Activated CD8-positive, alpha-beta memory T cell treated with anti-CD3 and anti-CD28 coated beads, Interleukin-2, amount 50 U/mL, for 48 hours (primary cell): ENCODE results near the gene SYNE2.
"Not testable (repeated sequence)": the region's sequence is repeated elsewhere in the genome, so short reads cannot be mapped to it uniquely, and the experiment has no call there.

Experiments
- DNase-seq: peaks from one replicate; pipeline ENCODE4 v3.0.0-alpha.2; 2020

Gene SYNE2

GRCh38 chr14:63966407-63966806 lies 113.6 kb downstream of the SYNE2 start:
- DNase-seq, result no peak

- no peak for DNase-seq
Observed at GRCh38 chr14:63972323-63972932, 119.6 kb downstream of the SYNE2 start.

GRCh38 chr14:63974176-63974575 lies 121.4 kb downstream of the SYNE2 start:
- no peak for DNase-seq

- no peak for DNase-seq
Observed at GRCh38 chr14:63981569-63981968, 128.8 kb downstream of the SYNE2 start.

- DNase-seq, result no peak
Observed at GRCh38 chr14:63982156-63982555, 129.4 kb downstream of the SYNE2 start.

GRCh38 chr14:63982629-63983028 lies 129.8 kb downstream of the SYNE2 start:
- DNase-seq, result no peak

GRCh38 chr14:63986789-63987533 lies 134.2 kb downstream of the SYNE2 start:
- no peak for DNase-seq

GRCh38 chr14:63988579-63988978 lies 135.8 kb downstream of the SYNE2 start:
- DNase-seq, result no peak

- DNase-seq, result no peak
Observed at GRCh38 chr14:63991833-63992232, 139.0 kb downstream of the SYNE2 start.

- no peak for DNase-seq
Observed at GRCh38 chr14:63992858-63993257, 140.1 kb downstream of the SYNE2 start.

GRCh38 chr14:63993992-63994391 lies 141.2 kb downstream of the SYNE2 start:
- no peak for DNase-seq

GRCh38 chr14:63995285-63995684 lies 142.5 kb downstream of the SYNE2 start:
- DNase-seq, result no peak

- DNase-seq, result no peak
Observed at GRCh38 chr14:63996016-63996415, 143.2 kb downstream of the SYNE2 start.

- no peak for DNase-seq
Observed at GRCh38 chr14:63996625-63997220, 143.9 kb downstream of the SYNE2 start.

GRCh38 chr14:64000749-64001148 lies 147.9 kb downstream of the SYNE2 start:
- no peak for DNase-seq

- DNase-seq, result no peak
Observed at GRCh38 chr14:64005822-64006221, 153.0 kb downstream of the SYNE2 start.

- DNase-seq, result no peak
Observed at GRCh38 chr14:64008016-64008415, 155.2 kb downstream of the SYNE2 start.

GRCh38 chr14:64012003-64012402 lies 159.2 kb downstream of the SYNE2 start:
- no peak for DNase-seq

- DNase-seq, result no peak
Observed at GRCh38 chr14:64012720-64013119, 159.9 kb downstream of the SYNE2 start.

GRCh38 chr14:64025479-64025878 lies 172.7 kb downstream of the SYNE2 start:
- no peak for DNase-seq

GRCh38 chr14:64026600-64026999 lies 173.8 kb downstream of the SYNE2 start:
- no peak for DNase-seq

- no peak for DNase-seq
Observed at GRCh38 chr14:64035143-64035542, 182.3 kb downstream of the SYNE2 start.

- DNase-seq, result not testable (repeated sequence)
Observed at GRCh38 chr14:64037869-64038745, 185.3 kb downstream of the SYNE2 start.
